Measurements from ENCODE around the gene APP.
"Not testable (repeated sequence)": the region's sequence is repeated elsewhere in the genome, so short reads cannot be mapped to it uniquely, and the experiment has no call there.

APP gene

DNA sequence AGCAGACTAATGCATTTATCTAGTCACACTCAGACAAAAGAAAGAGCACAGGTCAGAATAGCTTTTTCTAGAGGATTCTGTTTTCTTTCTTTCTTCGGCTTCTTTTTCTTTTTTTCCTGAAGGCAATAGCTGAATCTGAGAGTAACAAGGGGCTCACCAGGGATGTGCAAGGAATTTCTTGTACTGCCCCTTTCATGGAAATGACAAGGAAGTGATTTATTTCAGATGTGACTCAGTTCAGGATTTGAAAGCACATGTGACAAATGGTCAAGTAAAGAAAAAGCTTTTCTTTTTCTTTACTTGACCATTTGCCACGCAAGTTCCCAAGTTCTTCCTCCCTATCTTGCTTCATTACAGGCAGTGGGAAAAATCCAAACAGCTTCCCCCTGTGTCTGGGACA is 233.8 kb downstream of the APP start:
- DNase-seq (ENCODE audit: low spot score), result no peak

GRCh38 chr21:25934771-25935224 is 235.8 kb downstream of the APP start:
- no peak for DNase-seq (ENCODE audit: low spot score)

DNA sequence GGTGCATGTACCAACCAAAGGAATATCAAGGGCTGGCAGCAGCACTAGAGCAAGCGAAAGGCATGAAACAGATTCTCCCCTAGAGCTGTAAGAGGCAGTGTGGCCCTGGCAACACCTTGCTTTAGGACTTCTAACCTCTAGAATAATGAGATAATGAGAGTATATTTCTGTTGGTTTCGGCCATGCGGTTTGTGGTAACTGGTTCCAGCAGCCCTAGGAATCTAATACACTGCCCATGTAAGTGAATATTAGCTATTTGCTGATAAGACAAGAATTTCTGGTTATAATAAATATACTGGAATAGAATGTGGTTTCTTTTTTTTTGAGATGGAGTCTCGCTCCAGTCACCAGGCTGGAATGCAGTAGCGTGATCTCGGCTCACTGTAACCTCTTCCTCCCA is 236.4 kb downstream of the APP start:
- no peak for DNase-seq (ENCODE audit: low spot score)

DNA sequence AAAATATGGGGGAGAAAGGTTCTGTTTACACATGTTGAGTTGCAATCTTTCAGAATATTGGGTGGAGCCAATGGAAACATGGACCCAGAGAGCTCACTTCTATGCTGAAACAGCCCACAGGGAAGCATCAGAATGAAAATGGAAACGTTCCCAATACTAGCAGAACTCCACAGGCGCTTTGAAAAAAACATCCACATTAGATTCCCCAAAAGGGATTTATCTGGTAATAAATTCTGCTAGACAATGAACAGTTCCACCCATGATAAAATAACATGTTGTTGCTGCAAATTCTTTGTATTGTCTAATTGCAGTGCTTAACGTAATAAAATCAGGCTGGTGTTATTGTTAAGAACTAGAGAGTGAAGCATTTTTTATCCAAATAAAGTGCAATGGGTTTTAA is 238.8 kb downstream of the APP start:
- no peak for DNase-seq (ENCODE audit: low spot score)

GRCh38 chr21:25929856-25930520 is 240.6 kb downstream of the APP start:
- no peak for DNase-seq (ENCODE audit: low spot score)

DNA sequence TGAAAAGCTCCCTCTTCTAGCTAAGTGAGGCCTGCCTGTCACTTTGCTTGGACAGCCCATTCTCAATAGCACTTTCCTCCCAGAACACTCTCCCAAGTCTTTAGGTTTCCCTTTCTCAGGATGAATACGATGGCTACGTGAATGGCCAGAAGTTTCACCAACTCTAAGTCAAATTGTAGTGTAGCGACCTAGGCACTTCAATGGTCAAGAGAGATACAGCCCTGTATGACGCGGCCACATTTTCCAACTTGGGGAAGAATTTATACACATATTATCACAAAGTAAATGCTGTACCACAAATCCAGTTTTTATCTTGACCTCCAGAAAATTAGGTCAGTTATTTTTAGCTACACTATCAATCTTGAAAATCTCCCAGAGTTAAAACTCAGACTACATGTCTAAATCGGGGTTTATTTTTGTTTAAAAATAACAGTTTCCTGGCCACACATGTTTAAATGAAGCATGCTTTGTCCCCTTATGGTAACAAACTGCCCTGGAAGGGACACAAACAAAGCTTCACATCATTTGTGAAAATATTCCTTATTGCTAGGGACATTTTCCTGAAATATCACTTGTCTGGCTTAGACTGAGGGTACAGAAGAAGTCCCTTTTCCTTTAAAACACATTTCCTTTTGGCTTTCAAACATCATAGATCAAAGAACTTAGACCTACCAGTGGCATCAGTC is 243.2 kb downstream of the APP start:
- DNase-seq (ENCODE audit: low spot score), result no peak

- DNase-seq (ENCODE audit: low spot score), result no peak
Observed at GRCh38 chr21:25925936-25926335, 244.6 kb downstream of the APP start.

GRCh38 chr21:25925064-25925800 is 245.3 kb downstream of the APP start:
- DNase-seq (ENCODE audit: low spot score), result no peak

DNA sequence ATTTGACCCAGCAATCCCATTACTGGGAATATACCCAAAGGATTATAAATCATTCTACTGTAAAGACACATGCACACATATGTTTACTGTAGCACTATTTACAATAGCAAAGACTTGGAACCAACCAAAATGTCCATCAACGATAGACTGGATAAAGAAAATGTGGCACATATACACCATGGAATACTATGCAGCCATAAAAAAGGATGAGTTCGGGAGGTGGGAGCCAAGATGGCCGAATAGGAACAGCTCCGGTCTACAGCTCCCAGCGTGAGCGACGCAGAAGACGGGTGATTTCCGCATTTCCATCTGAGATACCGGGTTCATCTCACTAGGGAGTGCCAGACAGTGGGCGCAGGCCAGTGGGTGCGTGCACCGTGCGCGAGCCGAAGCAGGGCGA is 252.4 kb downstream of the APP start:
- DNase-seq (ENCODE audit: low spot score), result not testable (repeated sequence)

DNA sequence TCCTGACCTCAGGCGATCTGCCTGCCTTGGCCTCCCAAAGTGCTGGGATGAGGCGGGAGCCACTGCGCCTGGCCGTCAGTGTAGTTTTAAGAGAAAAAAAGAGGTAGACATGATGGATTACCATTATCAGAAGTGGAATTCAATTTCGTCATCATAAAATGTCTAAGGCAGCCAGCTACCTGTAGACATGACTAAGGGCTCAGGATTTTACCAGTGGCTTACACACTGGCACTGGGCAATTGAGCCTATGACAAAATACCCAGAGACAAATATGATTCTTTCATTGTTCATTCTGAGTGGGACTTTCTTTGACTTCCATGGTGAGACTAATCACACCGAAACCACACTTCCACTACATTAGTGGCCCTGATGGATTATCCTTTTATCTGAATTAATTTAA is 254.3 kb downstream of the APP start:
- no peak for DNase-seq (ENCODE audit: low spot score)

- DNase-seq (ENCODE audit: low spot score), result no peak
Observed at GRCh38 chr21:25913479-25913878, 257.1 kb downstream of the APP start.

DNA sequence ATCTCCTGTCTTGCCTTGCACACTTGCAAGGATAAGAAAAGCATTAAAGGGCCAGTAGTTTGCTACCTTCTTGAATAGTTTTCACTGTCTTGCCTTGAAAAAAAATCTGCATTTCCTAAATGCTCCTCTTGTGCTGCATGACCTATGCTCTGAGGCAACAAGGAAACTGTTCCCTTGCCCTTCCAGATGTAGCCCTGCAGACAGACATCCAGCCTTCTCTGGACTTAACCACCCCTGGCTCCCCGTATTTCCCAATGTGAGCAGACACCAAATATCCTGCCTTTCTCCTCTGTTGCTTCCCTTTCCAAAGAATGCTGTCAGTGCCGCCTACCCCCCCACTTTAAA is 258.2 kb downstream of the APP start:
- no peak for DNase-seq (ENCODE audit: low spot score)

DNA sequence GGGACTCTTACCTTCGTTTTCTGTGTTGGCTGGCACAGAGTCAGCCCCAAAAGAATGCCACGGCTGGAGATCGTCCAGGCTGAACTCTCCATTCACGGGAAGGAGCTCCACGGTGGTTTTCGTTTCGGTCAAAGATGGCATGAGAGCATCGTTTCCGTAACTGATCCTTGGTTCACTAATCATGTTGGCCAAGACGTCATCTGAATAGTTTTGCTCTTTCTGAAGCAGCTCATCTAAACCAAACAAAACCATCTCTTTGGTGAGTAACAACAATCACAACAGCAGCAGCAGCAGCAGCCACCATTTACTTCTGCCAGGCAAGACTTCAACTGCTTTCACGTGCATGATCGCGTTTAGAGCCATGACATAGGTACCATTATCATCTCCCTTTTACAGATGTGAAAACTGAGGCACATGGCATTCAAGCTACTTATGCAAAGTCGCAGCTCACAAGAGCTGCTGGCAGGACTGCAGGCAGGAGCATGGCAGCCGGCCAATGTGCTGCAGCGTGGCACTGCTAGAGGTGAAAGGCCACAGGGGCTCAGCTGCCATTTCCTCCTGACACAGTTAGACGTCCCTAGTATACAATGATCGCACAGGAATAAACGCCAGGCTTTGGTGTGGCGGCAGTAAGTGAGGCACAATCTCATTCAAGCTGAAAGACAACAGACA is 258.7 kb downstream of the APP start:
- DNase-seq (ENCODE audit: low spot score), result no peak

DNA sequence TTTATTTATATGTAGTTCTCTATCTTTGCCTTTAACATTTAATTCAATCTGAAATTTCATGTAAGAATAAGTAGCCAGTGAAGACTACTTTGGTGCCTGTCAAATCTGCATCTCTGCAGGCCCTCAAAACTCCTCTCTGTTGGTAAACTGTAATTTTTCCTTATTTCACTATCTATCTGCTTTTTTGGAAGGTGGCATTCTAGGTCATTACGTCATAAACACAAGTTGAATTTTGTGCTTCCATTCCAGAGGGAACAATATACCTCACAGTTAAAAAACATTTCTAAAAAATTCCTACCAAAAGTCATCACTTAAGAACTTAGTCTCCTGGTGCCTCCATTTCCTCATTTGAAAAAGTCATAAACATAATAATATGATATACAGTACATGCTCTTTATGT is 259.8 kb downstream of the APP start:
- DNase-seq (ENCODE audit: low spot score), result no peak

DNA sequence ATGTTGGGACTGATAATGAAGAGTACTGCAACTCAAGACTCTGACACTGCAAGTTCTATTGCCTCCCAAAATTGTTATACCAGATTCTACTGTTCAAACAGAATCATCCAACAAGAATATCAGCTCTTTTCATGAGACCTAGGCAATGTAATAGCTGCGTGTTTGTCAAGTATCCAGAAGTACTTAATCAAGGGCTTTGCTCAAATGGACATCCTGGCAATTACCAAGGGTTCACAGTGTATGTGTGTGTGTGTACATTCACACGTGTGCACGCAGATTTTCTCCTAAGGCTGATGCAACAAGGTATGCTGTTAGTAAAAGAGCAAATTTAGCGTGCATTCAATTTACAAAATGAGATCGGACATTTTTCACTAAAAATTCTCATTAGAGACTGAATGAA is 261.2 kb downstream of the APP start:
- no peak for DNase-seq (ENCODE audit: low spot score)

DNA sequence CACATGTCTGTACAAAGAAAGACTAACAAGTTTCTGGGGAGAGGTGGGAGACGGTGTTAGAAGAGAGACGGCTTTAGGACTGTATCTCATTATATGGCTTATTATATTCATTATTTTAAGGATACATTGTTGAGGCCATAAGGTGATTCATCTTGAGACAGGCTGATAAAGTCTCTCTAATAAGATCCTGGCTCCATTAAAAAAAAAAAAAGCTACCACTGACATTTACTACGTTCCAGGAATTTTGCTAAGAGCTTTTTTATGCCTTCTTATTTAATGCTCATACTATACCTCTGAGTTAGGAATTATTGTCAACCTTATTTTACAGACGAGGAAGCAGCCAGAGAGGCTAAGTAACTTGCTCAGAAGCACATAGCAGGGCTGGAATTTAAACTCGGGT is 262.1 kb downstream of the APP start:
- no peak for DNase-seq (ENCODE audit: low spot score)

DNA sequence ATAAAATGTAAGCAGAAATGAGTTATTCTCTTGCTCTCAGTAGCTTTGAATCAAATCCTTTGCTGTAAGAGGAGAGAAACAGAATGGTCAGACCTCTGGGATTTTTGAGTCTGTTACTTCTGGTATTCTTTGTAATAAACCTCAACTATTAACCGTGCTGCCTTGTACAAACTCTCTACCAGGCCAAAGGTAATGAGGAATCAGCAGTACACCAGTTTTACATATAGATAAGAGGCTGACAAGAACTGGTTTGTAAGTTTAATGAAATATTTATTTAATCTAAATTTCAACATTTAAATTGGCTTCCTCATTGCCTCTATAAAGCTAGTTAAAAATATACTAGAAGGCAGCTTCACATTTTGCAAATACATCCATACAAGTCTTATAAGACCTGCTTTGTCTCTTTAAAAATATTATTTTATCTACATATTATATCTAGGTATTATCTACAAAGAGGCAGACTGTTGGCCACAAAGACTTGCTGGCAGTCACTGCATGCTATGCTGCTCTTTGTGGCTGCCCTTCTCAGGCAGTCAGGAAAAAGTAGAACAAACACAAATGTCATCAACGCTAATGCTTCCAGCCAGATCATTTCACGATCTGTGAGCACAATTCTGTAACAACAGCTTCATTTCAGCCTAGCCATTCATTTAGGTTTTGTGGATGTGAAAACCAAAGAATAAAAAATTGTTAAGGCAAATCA is 262.8 kb downstream of the APP start:
- no peak for DNase-seq (ENCODE audit: low spot score)

GRCh38 chr21:25906587-25906986 is 264.0 kb downstream of the APP start:
- DNase-seq (ENCODE audit: low spot score), result no peak

DNA sequence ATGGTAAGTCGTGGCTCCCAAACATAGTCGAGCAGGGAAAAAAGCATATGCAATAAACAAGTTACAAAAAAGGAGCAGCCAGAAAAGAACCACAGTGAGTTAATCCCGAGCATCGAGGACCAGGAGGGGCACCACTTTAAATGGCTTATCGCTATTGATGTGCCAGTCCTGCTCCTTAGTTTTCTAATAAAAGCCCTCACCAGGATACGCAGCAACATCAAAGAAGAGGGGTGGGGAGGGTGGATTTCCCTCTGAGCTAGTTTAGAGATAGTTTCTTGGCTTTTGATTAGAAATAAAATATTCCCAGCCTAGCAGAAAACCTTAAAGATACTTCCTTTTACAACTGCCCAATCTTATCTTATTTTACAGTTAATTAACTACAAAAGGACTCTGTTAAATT is 265.4 kb downstream of the APP start:
- no peak for DNase-seq (ENCODE audit: low spot score)

- no peak for DNase-seq (ENCODE audit: low spot score)
Observed at GRCh38 chr21:25904044-25904695, 266.4 kb downstream of the APP start.

GRCh38 chr21:25903607-25904006 is 267.0 kb downstream of the APP start:
- no peak for DNase-seq (ENCODE audit: low spot score)
